ENCODE results near the gene FREY1.

The FREY1 gene, protein sequence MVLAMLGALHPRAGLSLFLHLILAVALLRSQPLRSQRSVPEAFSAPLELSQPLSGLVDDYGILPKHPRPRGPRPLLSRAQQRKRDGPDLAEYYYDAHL

DNA sequence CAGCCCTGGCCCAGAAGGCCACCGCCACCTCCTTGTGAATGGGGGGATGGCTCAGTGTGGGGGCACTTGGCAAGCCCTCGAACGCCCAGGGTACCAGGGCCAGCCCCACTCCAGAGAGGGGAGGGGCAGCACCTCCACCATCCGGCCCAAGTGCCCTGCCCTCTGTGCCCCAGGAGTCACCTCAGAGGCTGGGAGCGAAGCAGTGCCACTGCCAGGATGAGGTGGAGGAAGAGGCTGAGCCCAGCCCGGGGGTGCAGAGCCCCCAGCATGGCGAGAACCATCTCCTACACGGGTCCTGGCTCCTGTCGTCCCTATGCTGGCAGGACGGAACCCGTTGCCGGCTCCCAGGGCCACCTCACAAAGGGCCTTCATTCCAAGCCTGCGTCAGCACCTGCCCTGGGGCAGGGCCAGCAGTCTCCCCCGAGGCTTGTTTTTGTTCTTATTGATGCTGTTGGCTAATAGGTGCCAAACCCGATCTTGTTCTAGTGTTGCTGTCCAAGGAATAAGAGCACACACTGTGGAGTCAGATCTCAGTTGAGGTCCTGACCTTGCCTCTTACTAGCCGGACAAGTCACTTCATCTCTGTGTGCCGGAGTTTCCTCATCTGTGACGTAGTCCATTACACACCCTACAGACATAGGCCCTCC, at the start of gene FREY1:
FREY1 (minus strand) TSS at position 307 of the 647 bp plus-strand sequence; CDS start at position 281, 26 bp downstream.
- no peak for DNase-seq

DNA sequence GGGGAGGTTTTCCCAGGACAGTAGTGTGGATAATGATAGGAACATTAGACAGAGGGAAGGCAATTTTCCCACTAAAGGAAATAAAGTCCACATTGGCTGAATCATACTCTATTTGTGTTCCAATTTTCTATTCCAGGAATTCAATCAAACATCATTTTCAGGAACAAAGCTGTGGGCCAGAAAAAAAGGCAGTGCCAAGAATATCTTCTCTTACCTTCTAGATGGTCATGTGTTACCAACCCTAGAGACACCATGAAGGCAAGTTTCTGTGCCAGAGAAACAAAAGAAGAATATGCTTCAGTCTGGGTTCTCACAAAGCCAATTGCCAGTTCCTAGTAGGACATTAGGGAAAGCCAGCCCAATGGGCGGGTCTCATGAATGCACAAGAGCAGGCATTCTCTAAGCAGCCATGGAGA, 42.9 kb upstream of the FREY1 start:
- no peak for DNase-seq

DNA sequence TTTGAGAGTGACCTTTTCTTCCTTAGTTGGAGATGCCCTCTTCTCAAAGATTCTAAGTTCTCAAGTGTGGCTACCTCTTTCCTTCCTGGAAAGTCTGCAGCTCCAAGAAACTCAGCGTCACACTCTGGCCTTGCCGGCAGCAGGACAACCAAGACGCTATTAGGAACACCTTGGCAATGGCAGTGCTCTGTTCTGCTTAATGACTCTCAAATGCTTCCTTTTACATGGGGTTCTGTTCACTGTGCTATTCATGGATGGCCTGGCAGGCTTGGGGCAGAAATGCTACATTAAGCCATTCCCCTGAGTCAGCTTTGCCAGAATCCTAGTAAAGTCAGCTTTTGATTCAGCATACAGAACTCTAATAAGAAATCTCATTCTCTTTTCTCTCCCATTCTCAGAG, 41.3 kb upstream of the FREY1 start:
- DNase-seq: no peak

DNA sequence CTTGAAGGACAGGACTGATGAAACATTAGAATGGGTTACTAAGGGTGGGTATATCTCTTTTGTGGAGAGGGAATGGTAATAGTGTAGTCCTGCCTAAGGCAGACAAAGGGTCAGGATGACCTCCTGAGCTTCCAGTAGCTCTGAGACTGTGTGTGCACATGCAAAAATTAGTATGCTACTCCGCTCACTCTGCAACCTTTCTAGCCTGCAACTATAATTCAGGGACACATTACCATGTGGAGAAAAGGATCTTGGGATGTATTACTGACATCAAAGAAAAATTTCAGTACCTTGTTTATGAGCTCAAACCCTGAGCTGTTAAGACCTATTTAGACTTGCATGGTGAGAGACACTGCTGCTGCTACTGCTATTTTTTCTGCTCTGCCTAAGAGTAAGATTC, 40.8 kb upstream of the FREY1 start:
- DNase-seq: no peak

DNA sequence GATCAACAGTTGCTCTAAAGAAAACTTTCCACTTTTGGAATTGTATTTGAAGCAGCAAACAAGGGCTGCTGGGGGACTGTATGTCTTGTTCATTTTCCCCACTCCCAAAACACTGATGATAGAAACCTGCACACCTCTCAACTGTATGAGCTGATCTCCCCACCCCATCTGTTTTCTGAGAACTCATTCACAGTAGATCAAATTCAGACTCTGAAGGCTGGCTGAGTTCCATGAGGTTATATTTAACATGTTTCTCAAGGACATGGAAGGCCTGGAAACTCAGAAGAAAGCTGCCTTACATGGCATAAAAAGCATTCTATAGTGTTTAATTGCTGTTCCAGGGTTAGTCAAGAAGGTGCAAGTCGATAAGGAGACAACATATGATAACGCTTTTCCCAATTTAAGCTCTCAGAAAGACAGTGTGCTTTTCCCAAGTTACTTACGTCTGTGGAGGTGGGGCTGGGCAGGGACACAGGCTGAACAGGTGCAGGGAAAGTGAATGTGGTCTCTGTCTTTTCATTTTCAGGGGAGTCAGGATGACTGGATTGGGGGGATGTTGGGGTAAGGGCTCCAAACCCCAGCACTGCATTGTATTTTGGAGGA, 38.4 kb upstream of the FREY1 start:
- DNase-seq: no peak

DNA sequence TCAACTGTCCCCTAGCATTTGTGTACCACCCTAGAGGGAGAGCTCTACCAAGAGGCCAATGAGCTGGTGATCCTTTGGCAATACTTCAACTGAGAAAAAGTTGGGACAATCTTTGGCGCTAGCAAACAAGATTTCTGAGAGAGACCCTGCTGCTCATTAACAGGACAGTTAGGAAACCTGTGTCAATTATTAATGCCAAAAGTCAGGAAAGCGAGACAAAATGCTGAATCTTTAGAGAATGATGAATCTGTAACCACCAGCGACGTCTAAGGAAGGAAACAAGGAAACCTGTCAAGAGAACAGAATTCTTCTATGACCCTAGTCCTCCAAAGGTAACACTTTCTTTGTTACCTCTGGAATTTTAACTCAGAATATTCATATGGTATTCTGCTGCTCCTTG, 35.3 kb upstream of the FREY1 start:
- no peak for DNase-seq

DNA sequence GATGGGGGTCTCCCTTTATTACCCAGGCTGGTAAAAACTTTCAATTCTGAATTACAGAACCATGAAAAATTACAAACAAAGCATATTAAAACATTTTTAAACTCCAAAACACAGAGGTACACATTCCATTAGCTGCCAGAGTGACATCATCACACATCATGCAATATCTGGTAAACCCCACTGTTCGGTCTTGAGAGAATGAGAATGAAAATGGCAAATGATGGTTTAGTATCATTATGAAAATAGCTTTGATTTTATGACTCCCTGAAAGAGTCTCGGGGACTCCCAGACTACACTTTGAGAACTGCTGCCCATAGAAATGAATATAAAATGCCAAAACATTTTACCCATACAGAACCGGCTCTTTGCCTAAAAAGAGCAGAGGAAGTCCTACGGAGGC, 34.2 kb upstream of the FREY1 start:
- no peak for DNase-seq

DNA sequence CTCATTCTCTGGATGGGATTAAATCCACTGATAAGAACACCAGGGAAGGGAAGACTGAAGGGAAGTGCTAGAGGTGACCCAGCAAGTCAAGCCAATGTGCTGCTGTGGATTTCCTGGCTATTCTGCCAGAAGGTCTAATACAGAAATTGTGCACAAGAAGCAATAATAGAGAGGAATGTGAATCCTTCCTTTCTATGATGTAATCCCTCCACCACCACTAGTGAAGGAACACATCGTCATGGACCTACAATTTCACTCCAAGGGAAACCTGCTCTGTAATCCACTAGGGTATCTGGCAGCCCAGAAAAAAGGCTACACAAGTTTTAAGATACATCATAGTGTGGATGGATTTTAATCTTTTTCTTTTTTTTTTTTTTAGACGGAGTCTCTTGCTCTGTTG, 32.8 kb upstream of the FREY1 start:
- DNase-seq: no peak

DNA sequence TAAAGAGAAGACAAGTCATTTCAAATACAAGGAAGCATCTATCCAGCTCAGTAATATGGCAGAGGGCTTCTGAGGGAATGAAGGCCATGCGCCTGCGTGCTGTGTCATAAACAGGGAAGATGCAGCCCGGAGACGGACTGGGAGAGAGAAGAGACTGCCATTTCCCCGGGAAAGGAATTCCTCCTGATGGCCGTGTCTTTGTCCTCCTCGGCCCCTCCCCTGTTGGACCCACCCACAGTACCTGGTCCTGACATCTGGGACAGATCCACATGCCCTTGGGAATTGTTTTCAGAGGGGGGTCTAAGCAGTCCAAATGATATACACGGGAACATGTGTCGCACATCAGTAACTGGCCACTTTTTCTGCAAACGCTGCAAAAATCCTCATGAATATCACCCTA, 30.8 kb upstream of the FREY1 start:
- DNase-seq: no peak

DNA sequence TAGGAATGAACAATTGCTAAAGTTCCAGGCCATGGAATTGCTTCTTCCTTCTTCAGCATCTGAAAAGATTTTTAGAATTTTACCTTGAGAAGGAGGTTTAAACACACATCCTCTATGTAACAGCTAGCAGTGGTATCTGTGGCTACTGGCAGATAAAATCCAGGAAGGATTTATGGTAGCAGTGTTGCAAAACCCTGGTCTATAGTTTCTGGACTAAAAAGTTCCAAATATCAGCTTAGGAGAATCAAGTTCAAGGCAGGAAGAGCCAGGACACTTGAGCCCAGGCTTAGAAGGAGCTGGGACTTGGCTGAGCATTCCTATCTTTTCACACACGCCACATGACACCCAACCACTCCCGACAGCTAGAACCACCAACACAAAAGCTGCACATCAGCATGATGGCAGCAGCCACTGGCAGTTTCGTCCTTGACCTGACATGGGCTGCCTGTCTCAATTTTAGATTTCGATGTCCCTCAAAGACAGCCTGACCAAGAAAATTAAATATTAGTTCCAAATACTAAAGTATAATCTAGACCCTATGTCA, 29.5 kb upstream of the FREY1 start:
- no peak for DNase-seq

DNA sequence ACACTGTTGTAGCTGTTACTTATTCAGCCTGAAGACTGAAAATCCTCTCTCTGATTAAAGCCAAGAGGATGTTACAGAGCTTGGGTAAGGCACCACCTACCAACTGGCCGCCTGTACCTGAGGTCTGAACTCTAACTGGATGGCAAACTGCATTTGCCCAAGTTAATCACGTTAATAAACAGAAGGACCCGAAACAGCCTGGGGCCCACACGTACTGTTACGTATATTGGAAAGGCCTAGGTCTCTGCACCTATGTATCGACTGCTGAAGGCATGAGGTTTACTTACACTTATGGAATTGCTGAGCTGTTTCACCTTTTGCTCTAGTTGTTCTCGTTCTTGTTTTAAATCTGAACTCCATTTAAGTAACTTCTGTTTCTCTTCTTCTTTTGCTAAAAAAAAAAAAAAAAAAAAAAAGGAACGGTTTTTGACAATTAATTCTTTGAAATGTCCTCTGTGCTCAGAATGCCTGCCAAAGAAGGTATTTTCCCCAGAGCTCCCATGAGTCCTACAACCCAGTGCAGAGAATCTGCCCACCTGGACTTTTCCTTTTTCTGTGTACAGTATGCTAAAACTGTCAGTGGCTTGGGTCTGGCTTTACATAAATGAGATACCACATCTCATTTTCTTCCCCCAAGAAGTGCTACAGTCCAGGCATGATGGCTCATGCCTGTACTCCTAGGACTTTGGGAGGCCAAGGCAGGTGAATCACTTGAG, 28.4 kb upstream of the FREY1 start:
- DNase-seq: no peak

DNA sequence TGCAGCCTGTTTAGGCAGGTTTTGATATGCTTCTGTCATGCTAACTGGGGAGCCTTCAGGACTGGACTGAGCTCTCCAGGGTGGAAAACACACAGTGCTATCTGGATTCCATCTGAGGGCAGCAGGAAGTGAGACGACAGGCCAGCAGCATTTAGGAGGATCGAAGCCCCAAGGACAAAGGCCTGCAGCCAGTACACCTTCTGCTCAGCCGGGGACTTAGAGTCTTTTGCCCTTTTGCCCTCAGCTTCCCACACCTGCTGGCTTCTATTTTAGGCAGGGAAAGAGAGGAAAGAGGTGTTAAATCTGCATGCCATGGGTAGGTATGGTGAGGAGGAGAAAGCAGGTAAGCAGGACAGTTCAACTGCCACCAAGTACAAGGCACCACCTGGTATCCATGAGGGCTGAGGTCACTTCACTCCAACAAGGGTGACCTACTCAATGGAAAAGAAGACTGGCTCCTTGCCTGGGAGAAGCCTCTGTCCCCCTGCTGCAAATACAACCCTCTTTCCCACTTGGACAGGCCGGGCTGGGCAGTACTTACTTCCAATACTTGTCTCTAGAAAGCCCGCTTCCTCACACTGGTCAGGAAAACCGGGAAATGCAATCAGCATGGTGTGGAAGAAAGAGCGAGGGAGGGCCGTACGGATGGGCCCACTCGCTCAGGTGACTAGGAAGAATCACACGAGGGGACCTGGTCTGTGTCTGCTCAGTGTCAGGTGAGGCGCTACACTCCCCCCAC, 27.7 kb upstream of the FREY1 start:
- DNase-seq: no peak

DNA sequence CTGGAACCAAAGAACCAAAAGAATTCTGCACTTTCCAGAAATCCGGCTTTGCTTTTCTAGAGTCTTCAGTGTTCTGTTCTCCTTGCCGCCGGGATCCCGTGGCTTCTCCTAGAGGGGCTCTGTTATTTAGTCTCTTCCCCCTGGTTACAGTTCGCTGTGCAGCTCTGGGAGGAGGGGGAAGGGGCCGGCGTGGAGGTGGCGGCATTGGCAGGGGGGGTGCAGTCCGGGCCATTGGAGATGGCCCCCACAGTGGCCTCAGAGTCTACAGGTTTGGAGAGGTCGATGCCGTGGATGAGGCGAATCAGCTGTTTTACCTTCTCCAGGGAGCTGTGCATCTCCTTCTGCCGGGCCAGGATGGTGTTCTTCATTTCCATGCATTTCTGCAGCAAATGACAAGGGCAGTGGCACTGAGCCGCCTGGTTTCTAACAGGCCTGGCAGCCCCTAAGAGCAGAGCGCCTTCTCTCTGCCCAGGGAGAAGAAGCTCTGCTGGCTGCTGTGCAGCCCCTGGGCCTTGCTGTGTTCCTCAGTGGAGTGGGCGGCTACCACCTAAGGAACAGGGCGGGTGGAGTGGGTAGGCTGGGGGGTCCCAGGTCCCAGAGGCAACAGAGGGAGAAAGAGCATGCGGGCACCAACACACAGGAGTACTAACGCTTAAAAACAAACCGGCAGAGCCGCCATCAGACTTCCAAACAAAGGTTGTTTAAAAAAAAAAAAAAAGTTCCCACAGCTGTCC, 26.9 kb upstream of the FREY1 start:
- DNase-seq: no peak

DNA sequence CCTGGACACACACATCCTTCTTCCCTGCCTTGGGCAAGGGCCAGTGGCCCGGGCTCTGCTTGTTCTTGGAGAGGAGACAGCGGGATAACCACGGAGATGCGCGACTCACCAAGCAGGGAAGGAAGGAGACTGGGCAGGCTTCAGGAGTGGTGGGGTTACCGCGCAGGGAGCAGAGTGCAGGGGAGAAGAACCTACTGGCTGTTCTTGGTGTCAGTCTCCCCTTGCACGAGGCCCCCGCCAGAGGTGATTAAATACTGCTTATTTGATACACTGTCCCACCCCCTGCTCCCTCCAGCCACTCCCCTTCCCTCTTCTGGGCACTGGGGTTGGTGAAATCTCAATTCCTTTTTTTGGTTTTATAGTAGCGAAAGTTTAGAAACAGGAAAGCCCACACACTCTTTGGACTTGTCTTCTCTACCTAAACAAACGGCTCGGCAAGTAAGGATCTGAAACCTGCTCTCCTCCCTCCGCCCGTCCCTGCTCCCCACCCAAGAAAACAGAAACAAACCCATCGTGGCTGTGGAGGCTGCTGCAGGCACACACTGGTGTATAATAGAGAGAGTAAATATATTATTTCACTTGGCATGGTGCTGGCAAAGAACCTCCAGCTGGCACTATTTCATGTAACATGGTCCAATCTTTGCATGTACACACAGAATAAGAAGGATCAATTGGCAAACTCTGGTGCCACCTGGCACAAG, 26.2 kb upstream of the FREY1 start:
- DNase-seq: no peak

DNA sequence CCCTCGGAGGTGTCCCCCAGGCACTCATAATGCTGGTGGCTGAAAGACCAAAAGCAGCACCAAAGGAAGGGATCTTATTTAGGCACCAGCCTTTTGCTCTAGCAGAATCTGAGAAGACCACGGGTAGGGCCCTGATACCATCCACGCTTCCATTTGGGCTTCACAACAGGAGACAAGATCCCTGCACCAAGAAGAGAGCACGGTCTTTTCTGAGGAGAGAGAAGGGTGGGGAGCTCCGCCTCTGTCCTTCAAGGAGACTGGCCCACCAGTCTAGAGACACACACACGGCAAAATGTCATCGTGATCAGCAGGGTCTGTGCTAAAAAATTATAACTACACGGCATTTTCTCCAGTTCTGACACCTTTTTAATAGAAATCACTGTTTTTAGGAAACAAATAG, 25.1 kb upstream of the FREY1 start:
- no peak for DNase-seq

DNA sequence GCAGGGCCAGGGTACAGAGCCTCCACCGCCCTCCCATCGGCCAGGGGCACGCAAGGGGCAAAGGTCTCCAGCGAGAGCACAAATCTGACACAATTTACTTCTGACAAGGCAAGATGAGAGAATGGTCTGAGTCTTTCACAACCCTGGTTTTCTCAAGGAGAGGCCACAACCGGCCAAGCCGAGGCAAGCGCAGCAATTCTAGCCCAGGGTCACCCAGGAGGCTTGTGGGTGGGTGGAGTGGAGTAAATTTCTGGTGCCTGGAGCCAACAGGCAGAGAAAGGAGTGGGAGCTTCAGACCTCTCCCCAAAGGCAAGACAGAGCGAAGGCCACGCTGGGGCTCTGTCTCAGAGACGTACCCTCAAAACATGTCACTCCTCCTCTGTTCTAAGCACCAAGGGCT, 24.7 kb upstream of the FREY1 start:
- DNase-seq: no peak

DNA sequence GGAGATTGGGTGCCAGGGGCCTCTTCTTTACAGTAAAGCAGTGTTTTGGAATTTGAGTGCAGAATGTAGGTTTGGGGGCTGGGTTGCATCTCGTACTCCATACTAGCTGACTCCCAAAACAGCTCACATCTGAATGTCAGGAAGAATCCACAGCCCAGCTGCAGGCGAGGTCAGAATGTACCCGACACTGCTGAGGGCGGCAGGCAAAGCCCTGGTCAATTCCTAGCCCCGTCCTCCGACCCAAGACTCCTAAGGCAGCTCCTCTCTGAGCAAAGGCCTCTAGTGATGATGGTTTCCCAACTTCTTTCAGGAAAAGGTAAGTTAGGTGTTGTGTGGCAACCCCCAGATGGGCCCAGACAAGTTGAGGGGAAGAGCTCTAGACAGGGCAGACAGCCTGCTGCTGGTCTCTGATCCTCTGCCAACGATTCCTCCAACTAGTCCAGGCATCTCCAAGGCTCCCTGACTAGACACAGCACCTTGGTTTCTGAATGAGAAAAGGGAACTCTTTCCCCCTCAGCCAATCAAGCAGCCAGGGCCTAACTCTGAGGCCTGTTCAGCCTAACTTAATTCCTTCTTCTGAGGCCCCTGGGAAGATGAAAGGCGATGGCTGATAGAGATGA, 24.0 kb upstream of the FREY1 start:
- no peak for DNase-seq

DNA sequence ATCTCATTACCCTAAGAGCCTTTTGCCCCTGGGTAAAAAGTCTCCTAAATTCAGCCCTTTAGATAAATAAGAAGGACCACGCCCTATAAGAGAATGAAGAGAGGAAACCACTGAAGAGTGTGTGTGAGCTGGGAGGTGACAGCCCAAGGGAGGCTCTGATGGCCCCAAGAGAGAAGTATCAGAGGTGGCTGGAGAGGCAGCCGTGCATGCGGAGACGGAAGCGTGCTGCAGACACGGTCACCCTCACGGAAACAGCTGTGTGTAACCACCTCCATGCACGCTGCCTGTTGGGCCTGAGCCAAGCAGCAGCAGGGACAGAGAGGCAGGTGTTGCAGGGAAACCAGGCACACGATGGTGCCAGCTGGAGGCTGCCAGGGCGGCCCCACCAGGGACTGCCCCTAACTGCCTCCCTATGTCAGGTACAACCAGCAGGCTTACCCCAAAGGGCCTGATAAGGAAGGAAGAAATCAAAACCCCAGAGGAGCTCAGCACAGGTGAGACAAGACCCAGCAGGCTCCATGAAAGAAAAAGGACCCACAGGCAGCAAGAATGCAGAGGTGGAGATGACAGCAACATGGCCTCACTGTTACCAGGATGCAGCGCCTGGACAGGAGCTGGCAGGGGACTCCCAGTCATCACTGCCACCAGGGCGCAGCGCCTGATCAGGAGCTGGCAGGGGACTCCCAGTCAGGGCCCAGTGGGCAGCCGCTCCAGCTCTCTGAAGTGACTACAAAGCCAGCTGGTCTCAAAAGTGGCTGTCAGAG, 23.1 kb upstream of the FREY1 start:
- DNase-seq: peak; percentile 92

DNA sequence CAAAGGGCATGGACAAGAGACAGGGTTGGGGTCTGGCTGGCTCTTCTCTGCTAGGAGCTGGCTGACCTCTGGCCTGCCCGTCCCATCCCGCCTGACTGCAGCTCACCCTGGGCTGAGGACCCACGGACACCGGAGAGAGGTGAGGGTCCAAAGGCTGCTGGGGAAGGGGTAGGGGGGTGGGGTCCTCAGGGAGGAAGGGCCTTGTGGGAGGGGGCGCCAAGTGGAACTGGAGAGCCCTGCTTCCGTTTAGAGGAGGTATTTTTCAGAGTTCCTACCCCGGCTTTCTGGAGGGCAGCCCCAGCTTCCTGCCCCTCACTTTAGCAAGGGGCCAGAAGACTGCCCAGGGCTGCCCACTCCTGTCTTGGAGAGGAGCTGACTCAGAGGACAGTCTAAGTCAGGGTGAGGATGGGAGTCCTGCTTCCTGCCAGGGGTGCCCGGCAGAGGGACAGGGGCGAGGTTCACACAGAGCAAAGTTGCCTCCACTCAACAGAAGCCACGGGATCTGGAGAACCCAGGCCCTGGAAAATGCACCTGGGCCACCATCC, 22.5 kb upstream of the FREY1 start:
- no peak for DNase-seq

DNA sequence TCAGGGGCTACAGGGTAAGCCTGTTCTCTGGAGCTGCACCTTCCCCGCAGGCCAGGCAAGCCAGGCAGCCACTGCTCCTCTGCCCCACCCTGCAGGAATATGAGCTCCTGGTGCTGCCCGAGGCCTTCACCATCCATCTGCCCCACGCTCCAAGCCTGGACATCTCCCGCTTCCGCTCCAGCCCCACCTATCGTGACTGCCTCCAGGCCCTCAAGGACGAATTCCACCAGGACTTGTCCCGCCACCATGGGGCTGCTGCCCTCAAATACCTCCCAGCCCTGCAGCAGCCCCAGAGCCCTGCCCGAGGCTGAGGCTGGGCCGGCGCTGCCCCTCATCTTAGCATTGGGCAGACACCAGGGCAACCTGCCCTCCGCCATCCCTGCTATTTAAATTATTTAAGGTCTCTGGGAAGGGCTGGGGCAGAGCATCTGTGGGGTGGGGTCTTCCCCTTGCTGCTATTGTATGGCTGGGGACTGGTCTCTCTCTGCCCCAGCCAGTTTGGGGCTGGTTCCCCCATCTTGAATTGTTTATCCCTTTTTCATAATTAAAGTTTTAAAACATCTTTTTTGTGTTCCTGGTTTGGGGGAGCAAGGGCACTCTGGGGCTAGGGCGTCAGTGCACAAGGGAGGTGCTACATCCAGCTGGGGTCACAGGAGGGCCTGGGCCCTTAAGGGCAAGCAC, 21.6 kb upstream of the FREY1 start:
- DNase-seq: no peak
